Hematopoietic multipotent progenitor cell (in vitro differentiated cells): ENCODE results near the gene NAA40. TPM values are rescaled to one million over a fixed set of nuclear protein-coding genes. Genes with fewer than 3 reads are reported as not detected.

Experiments used
- DNase-seq, 3 donors: peaks; one replicate each; pipeline ENCODE4 v3.0.0-alpha.2; 2011 to 2015; ENCODE audit warnings: low read depth in 2 of 3, low spot score in 2 of 3
- total RNA-seq: library from RNA; depleted of rRNA; stranded (reverse); fragments of >200 nt; gene quantifications from one replicate; pipeline ENCODE4 v1.2.3, GENCODE V29; 2012

NAA40 gene
- total RNA-seq, 1 donor = 13.5 TPM

GRCh38 chr11:63912678-63913077 lies 26.1 kb upstream of the NAA40 start:
- no peak for DNase-seq

GRCh38 chr11:63913866-63914830 lies 24.7 kb upstream of the NAA40 start:
- DNase-seq = no peak

- DNase-seq = no peak
These were observed 23.7 kb upstream of the NAA40 start for GRCh38 chr11:63914896-63915691.

GRCh38 chr11:63915961-63916836 lies 22.6 kb upstream of the NAA40 start:
- peak in 1 of 3 donors; percentile 43 for DNase-seq

GRCh38 chr11:63916837-63917691 lies 21.7 kb upstream of the NAA40 start, which contains the start of gene RCOR2:
RCOR2 (minus strand) TSS chr11:63917164; CDS start chr11:63916456, 708 bp downstream.
- DNase-seq = peak in 1 of 3 donors; percentile 78

- peak in 1 of 3 donors; percentile 54 for DNase-seq
These were observed 20.9 kb upstream of the NAA40 start for GRCh38 chr11:63917692-63918506.

GRCh38 chr11:63918507-63919191 lies 20.2 kb upstream of the NAA40 start:
- DNase-seq = no peak

- no peak for DNase-seq
These were observed 19.3 kb upstream of the NAA40 start for GRCh38 chr11:63919267-63920125.

- no peak for DNase-seq
These were observed 18.5 kb upstream of the NAA40 start for GRCh38 chr11:63920126-63920938.

GRCh38 chr11:63920939-63921417 lies 17.8 kb upstream of the NAA40 start:
- DNase-seq = peak in 1 of 3 donors; percentile 38

GRCh38 chr11:63922673-63923192 lies 16.1 kb upstream of the NAA40 start:
- DNase-seq = no peak

- DNase-seq = no peak
These were observed 15.5 kb upstream of the NAA40 start for GRCh38 chr11:63923319-63923718.

- no peak for DNase-seq
These were observed 9.2 kb upstream of the NAA40 start for GRCh38 chr11:63929616-63930015.

GRCh38 chr11:63931045-63931444 lies 7.8 kb upstream of the NAA40 start:
- DNase-seq = no peak

- DNase-seq = no peak
These were observed 6.9 kb upstream of the NAA40 start for GRCh38 chr11:63931876-63932275.

GRCh38 chr11:63933459-63933858 lies 5.3 kb upstream of the NAA40 start:
- DNase-seq = no peak
